DND-41 (cell line): ENCODE data around the gene ANKS1A.

Experiments used
- CTCF ChIP-seq: IDR thresholded peaks from 2 replicates; pipeline ENCODE4 v1.5.1; 2012; ENCODE audit warnings: borderline replicate concordance, low read length, moderate library complexity, mild to moderate bottlenecking; ENCODE audit not compliant: poor library complexity, severe bottlenecking; ENCODE audit errors: extremely low read depth
- EZH2 ChIP-seq: IDR thresholded peaks from 3 replicates; pipeline ENCODE4 v1.6.1; 2012; ENCODE audit warnings: borderline replicate concordance, low read depth, mild to moderate bottlenecking, moderate library complexity, low read length, inconsistent platforms; ENCODE audit not compliant: severe bottlenecking

GRCh38 chr6:35087361-35088280 is 198.6 kb downstream of the ANKS1A start:
- TF ChIP-seq CTCF (no peak), EZH2 (no peak)
